ENCODE data around the gene SELENOW.
A peak's percentile ranks its signal among the peaks of the same experiment; 100 is the strongest.

SELENOW gene

DNA sequence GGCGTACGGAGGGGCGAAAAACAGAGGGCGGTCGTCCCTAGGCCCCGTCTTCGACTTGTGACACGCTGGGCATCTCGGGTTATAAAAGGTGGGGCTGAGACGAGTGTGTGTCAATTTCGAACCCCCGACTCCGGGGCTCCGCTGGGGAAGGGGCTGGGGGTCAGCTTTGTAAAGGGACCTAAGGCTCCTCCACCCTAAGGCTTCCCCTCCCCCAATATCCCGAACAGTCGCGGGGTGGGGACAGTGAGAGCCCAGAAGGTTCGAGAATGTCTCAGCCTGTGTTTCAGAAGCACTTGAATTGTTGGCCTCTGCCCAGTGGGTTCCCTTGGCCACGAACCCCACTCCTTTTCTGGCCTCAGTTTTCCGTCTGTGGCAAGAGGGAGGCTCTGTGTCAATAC, 450 bp downstream of the SELENOW start:
- Histone ChIP-seq H3K36me3 (ENCODE audit: low read length) (no peaks in the 10 kb centered on the region), H3K27me3 (ENCODE audit: low read length) (no peaks in the 10 kb centered on the region), H3K9me2 (replicated peaks; ENCODE audit: insufficient read depth, low read length) (no peaks in the 10 kb centered on the region), H3K4me2 (ENCODE audit: low read depth, low read length, poor library complexity, severe bottlenecking) (peak overlapping the region; percentile 76), H3K9me3 (ENCODE audit: insufficient read depth, low read length) (no peaks in the 10 kb centered on the region), H3K9ac (ENCODE audit: low read length) (peak overlapping the region; percentile 69), H3F3A (ENCODE audit: insufficient read depth) (no peaks in the 10 kb centered on the region), H3K4me3 (ENCODE audit: insufficient read depth, low read length, poor library complexity, severe bottlenecking) (peak overlapping the region; percentile 64), H3K79me2 (ENCODE audit: insufficient read depth, low read length) (no peaks in the 10 kb centered on the region), H2AFZ (ENCODE audit: low read depth, low read length, severe bottlenecking) (peak overlapping the region; percentile 93), H4K20me1 (ENCODE audit: low read depth, low read length) (no peaks in the 10 kb centered on the region), H3K27ac (ENCODE audit: low read depth, low read length) (no peak overlapping the region)
- TF ChIP-seq CTCF (IDR thresholded peaks at IDR 0.05; ENCODE audit: insufficient read depth, low read length, poor library complexity, severe bottlenecking) (no peak), EZH2phosphoT487 (conservative IDR thresholded peaks at IDR 0.05; ENCODE audit: low read length) (no peak)

- no peaks in the 10 kb centered on the region for H3F3A ChIP-seq (ENCODE audit: insufficient read depth)
- H4K20me1 ChIP-seq (ENCODE audit: low read depth, low read length), result no peaks in the 10 kb centered on the region
- H3K36me3 ChIP-seq (ENCODE audit: low read length), result no peaks in the 10 kb centered on the region
- no peaks in the 10 kb centered on the region for H3K27me3 ChIP-seq (ENCODE audit: low read length)
- no peak overlapping the region for H2AFZ ChIP-seq (ENCODE audit: low read depth, low read length, severe bottlenecking)
- no peak overlapping the region for H3K27ac ChIP-seq (ENCODE audit: low read depth, low read length)
- H3K4me3 ChIP-seq (ENCODE audit: insufficient read depth, low read length, poor library complexity, severe bottlenecking), result no peak overlapping the region
- no peaks in the 10 kb centered on the region for H3K9me2 ChIP-seq (replicated peaks; ENCODE audit: insufficient read depth, low read length)
- no peak overlapping the region for H3K9ac ChIP-seq (ENCODE audit: low read length)
- H3K4me2 ChIP-seq (ENCODE audit: low read depth, low read length, poor library complexity, severe bottlenecking), result peak overlapping the region; percentile 76
- no peak for TF ChIP-seq EZH2phosphoT487 (conservative IDR thresholded peaks at IDR 0.05; ENCODE audit: low read length)
- TF ChIP-seq CTCF (IDR thresholded peaks at IDR 0.05; ENCODE audit: insufficient read depth, low read length, poor library complexity, severe bottlenecking), result no peak
- no peaks in the 10 kb centered on the region for H3K9me3 ChIP-seq (ENCODE audit: insufficient read depth, low read length)
- no peaks in the 10 kb centered on the region for H3K79me2 ChIP-seq (ENCODE audit: insufficient read depth, low read length)
Observed at GRCh38 chr19:47779524-47780214, 1.2 kb downstream of the SELENOW start.

DNA sequence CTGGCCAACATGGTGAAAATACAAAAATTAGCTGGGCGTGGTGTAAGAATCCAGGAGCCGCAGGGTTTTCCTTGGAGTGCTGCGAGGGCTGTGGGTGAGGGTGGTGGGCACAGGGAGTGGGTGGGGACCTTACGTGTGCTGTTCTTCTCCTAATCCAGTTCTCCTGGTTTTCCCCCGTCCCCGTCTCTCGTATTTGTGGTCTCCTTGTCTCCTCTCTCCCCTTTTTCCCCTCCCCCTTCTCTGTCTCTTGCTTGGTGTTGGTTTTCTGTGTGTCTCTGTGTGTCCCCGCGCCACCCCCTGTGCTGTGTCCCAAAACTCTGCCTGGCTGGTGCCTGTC, 1.7 kb downstream of the SELENOW start:
- no peaks in the 10 kb centered on the region for H3K9me3 ChIP-seq (ENCODE audit: insufficient read depth, low read length)
- no peak for TF ChIP-seq EZH2phosphoT487 (conservative IDR thresholded peaks at IDR 0.05; ENCODE audit: low read length)
- no peak for TF ChIP-seq CTCF (IDR thresholded peaks at IDR 0.05; ENCODE audit: insufficient read depth, low read length, poor library complexity, severe bottlenecking)
- no peaks in the 10 kb centered on the region for H3K79me2 ChIP-seq (ENCODE audit: insufficient read depth, low read length)
- no peaks in the 10 kb centered on the region for H3K27me3 ChIP-seq (ENCODE audit: low read length)
- no peak overlapping the region for H2AFZ ChIP-seq (ENCODE audit: low read depth, low read length, severe bottlenecking)
- no peak overlapping the region for H3K9ac ChIP-seq (ENCODE audit: low read length)
- H3K27ac ChIP-seq (ENCODE audit: low read depth, low read length), result no peak overlapping the region
- H3K4me2 ChIP-seq (ENCODE audit: low read depth, low read length, poor library complexity, severe bottlenecking), result no peak overlapping the region
- no peaks in the 10 kb centered on the region for H4K20me1 ChIP-seq (ENCODE audit: low read depth, low read length)
- no peaks in the 10 kb centered on the region for H3F3A ChIP-seq (ENCODE audit: insufficient read depth)
- H3K36me3 ChIP-seq (ENCODE audit: low read length), result no peaks in the 10 kb centered on the region
- no peak overlapping the region for H3K4me3 ChIP-seq (ENCODE audit: insufficient read depth, low read length, poor library complexity, severe bottlenecking)
- H3K9me2 ChIP-seq (replicated peaks; ENCODE audit: insufficient read depth, low read length), result no peaks in the 10 kb centered on the region

All from SU-DHL-6 (cell line).